Measurements from ENCODE around the gene GPR12. TPM values are rescaled to one million over a fixed set of nuclear protein-coding genes. Genes with fewer than 3 reads are reported as not detected.

Gene GPR12
- polyA plus RNA-seq, 1 donor (not counting 4 experiments of a cell fraction or from before 2014, with no cell fraction given): not detected

GRCh38 chr13:26758496-26759157 is 2.0 kb downstream of the GPR12 start:
- H3K27me3 ChIP-seq (ENCODE audit: control insufficient read depth, extremely low read depth, insufficient read depth, low read length): peaks cover 46% of the 10 kb centered on the region
- dilution Hi-C loops (cut with MboI; ENCODE audit: extremely low pct_ligation_motif_present, low sequenced_read_pairs): no loop called here
- TF ChIP-seq EZH2 (IDR thresholded peaks at IDR 0.05; ENCODE audit: low read length): no peak
- TF ChIP-seq CTCF (optimal IDR thresholded peaks at IDR 0.05 in 1 of 3, IDR thresholded peaks at IDR 0.05 in 1 of 3, conservative IDR thresholded peaks at IDR 0.05 in 1 of 3; ENCODE audit: extremely low read depth in 1 of 3, insufficient read depth in 2 of 3, low read length in 3 of 3): no peak
- H3K4me1 ChIP-seq (ENCODE audit: control insufficient read depth, extremely low read depth, insufficient read depth, low read length): no peaks in the 10 kb centered on the region
- H3K79me2 ChIP-seq (ENCODE audit: control insufficient read depth, insufficient read depth, low read length): no peaks in the 10 kb centered on the region
- no peaks in the 10 kb centered on the region for H3K36me3 ChIP-seq (ENCODE audit: control insufficient read depth in 2 of 2, extremely low read depth in 1 of 2, insufficient read depth in 2 of 2, low read length in 2 of 2)
- no peak overlapping the region for H3K4me2 ChIP-seq (ENCODE audit: control insufficient read depth, extremely low read depth, insufficient read depth, low read depth, low read length)
- no peaks in the 10 kb centered on the region for H3K9me1 ChIP-seq (ENCODE audit: control insufficient read depth, extremely low read depth, insufficient read depth, low read length)
- FAIRE-seq (no peak), DNase-seq (ENCODE audit: low read depth, low spot score) (no peak)
- H3K27ac ChIP-seq (ENCODE audit: control insufficient read depth, insufficient read depth, low read length): no peak overlapping the region
- no peak overlapping the region for H3K9ac ChIP-seq (ENCODE audit: control insufficient read depth, extremely low read depth, insufficient read depth, low read length)
- H4K20me1 ChIP-seq (ENCODE audit: control insufficient read depth, extremely low read depth, insufficient read depth, low read length): no peaks in the 10 kb centered on the region
- no peak overlapping the region for H3K4me3 ChIP-seq (ENCODE audit: control insufficient read depth in 2 of 3, extremely low read depth in 1 of 3, insufficient read depth in 2 of 3, low read depth in 1 of 3, low read length in 3 of 3)
- no peak overlapping the region for H2AFZ ChIP-seq (ENCODE audit: control insufficient read depth, low read length)
- no peaks in the 10 kb centered on the region for H3K9me3 ChIP-seq (ENCODE audit: control insufficient read depth, low read depth, low read length)

- dilution Hi-C loops (cut with MboI; ENCODE audit: extremely low pct_ligation_motif_present, low sequenced_read_pairs): no loop called here
- H3K4me3 ChIP-seq (ENCODE audit: control insufficient read depth in 2 of 3, extremely low read depth in 1 of 3, insufficient read depth in 2 of 3, low read depth in 1 of 3, low read length in 3 of 3): no peak overlapping the region
- no peak for FAIRE-seq
Observed at GRCh38 chr13:26756961-26757360, 3.6 kb downstream of the GPR12 start.

More at GRCh38 chr13:26756961-26757360, 3.6 kb downstream of the GPR12 start:
- Histone ChIP-seq H3K9me1 (ENCODE audit: control insufficient read depth, extremely low read depth, insufficient read depth, low read length) (no peaks in the 10 kb centered on the region), H2AFZ (ENCODE audit: control insufficient read depth, low read length) (no peak overlapping the region), H4K20me1 (ENCODE audit: control insufficient read depth, extremely low read depth, insufficient read depth, low read length) (no peaks in the 10 kb centered on the region), H3K79me2 (ENCODE audit: control insufficient read depth, insufficient read depth, low read length) (no peaks in the 10 kb centered on the region), H3K27me3 (ENCODE audit: control insufficient read depth, extremely low read depth, insufficient read depth, low read length) (peaks cover 34% of the 10 kb centered on the region), H3K9me3 (ENCODE audit: control insufficient read depth, low read depth, low read length) (no peaks in the 10 kb centered on the region), H3K27ac (ENCODE audit: control insufficient read depth, insufficient read depth, low read length) (no peak overlapping the region), H3K9ac (ENCODE audit: control insufficient read depth, extremely low read depth, insufficient read depth, low read length) (no peak overlapping the region), H3K4me2 (ENCODE audit: control insufficient read depth, extremely low read depth, insufficient read depth, low read depth, low read length) (no peak overlapping the region), H3K4me1 (ENCODE audit: control insufficient read depth, extremely low read depth, insufficient read depth, low read length) (no peaks in the 10 kb centered on the region), H3K36me3 (ENCODE audit: control insufficient read depth in 2 of 2, extremely low read depth in 1 of 2, insufficient read depth in 2 of 2, low read length in 2 of 2) (no peaks in the 10 kb centered on the region)
- no peak for DNase-seq (ENCODE audit: low read depth, low spot score)
- no peak for TF ChIP-seq EZH2 (IDR thresholded peaks at IDR 0.05; ENCODE audit: low read length)
- TF ChIP-seq CTCF (optimal IDR thresholded peaks at IDR 0.05 in 1 of 3, IDR thresholded peaks at IDR 0.05 in 1 of 3, conservative IDR thresholded peaks at IDR 0.05 in 1 of 3; ENCODE audit: extremely low read depth in 1 of 3, insufficient read depth in 2 of 3, low read length in 3 of 3): no peak

Data from keratinocyte (primary cell).